H9 (cell line): ENCODE data around the gene PAXX. TPM values are rescaled to one million over a fixed set of nuclear protein-coding genes. Genes with fewer than 3 reads are reported as not detected.

Experiments
- DNase-seq: peaks from one replicate; pipeline ENCODE4 v3.0.0-alpha.2; 2017
- H2AFZ ChIP-seq: one replicate; pipeline ENCODE4 v1.6.1; 2013; ENCODE audit warnings: mild to moderate bottlenecking, low read length, control low read depth, moderate library complexity
- H2AK5ac ChIP-seq: 2 replicates; pipeline ENCODE4 v1.6.1; 2013; ENCODE audit warnings: low read length, control low read depth, mixed read lengths; ENCODE audit not compliant: insufficient read length
- H2BK120ac ChIP-seq: one replicate; pipeline ENCODE4 v1.6.1; 2013; ENCODE audit warnings: low read depth, mild to moderate bottlenecking, low read length, control low read depth, inconsistent platforms; ENCODE audit not compliant: poor library complexity, severe bottlenecking
- H2BK12ac ChIP-seq: 2 replicates; pipeline ENCODE4 v1.6.1; 2013; ENCODE audit warnings: low read length, control low read depth, mixed read lengths, low read depth; ENCODE audit not compliant: insufficient read length
- H2BK15ac ChIP-seq: 2 replicates; pipeline ENCODE4 v1.6.1; 2013; ENCODE audit warnings: low read depth, low read length, control low read depth
- H2BK20ac ChIP-seq: one replicate; pipeline ENCODE4 v1.6.1; 2013; ENCODE audit warnings: low read depth, mild to moderate bottlenecking, low read length, control low read depth, inconsistent platforms; ENCODE audit not compliant: poor library complexity, severe bottlenecking
- H2BK5ac ChIP-seq: 2 replicates; pipeline ENCODE4 v1.6.1; 2013; ENCODE audit warnings: low read length, control low read depth, mixed read lengths; ENCODE audit not compliant: insufficient read length
- H3K14ac ChIP-seq: 2 replicates; pipeline ENCODE4 v1.6.1; 2013; ENCODE audit warnings: low read length, control low read depth; ENCODE audit not compliant: insufficient read depth
- H3K18ac ChIP-seq: 2 replicates; pipeline ENCODE4 v1.6.1; 2013; ENCODE audit warnings: low read depth, mild to moderate bottlenecking, mixed read lengths, low read length, control low read depth; ENCODE audit not compliant: insufficient read length
- H3K23ac ChIP-seq: 2 replicates; pipeline ENCODE4 v1.6.1; 2013; ENCODE audit warnings: low read length, control low read depth, mixed read lengths, low read depth; ENCODE audit not compliant: insufficient read length
- H3K23me2 ChIP-seq: 2 replicates; pipeline ENCODE4 v1.6.1; 2013; ENCODE audit warnings: low read depth, mild to moderate bottlenecking, mixed read lengths, low read length, control low read depth; ENCODE audit not compliant: insufficient read length, poor library complexity, severe bottlenecking
- H3K27ac ChIP-seq: 2 replicates; pipeline ENCODE4 v1.5.1; 2013; ENCODE audit warnings: low read length, control low read depth, mixed read lengths, low read depth; ENCODE audit not compliant: insufficient read length
- H3K27me3 ChIP-seq: 2 replicates; pipeline ENCODE4 v1.6.1; 2013; ENCODE audit warnings: low read length, control low read depth, inconsistent platforms; ENCODE audit not compliant: insufficient read depth
- H3K4ac ChIP-seq: 2 replicates; pipeline ENCODE4 v1.6.1; 2013; ENCODE audit warnings: low read depth, mild to moderate bottlenecking, control low read depth, inconsistent platforms, low read length, moderate library complexity
- H3K4me1 ChIP-seq: 2 replicates; pipeline ENCODE4 v1.6.1; 2013; ENCODE audit warnings: low read length, control low read depth, inconsistent platforms; ENCODE audit not compliant: insufficient read depth
- H3K4me2 ChIP-seq: 2 replicates; pipeline ENCODE4 v1.6.1; 2013; ENCODE audit warnings: low read length, control low read depth, mixed read lengths; ENCODE audit not compliant: insufficient read length, insufficient read depth
- H3K56ac ChIP-seq: 2 replicates; pipeline ENCODE4 v1.6.1; 2013; ENCODE audit warnings: low read depth, mild to moderate bottlenecking, mixed read lengths, low read length, control low read depth; ENCODE audit not compliant: insufficient read length
- H3K79me1 ChIP-seq: 2 replicates; pipeline ENCODE4 v1.6.1; 2013; ENCODE audit warnings: low read depth, mild to moderate bottlenecking, moderate library complexity, low read length, control low read depth, inconsistent platforms; ENCODE audit not compliant: insufficient read depth, poor library complexity, severe bottlenecking
- H3K79me2 ChIP-seq: 2 replicates; pipeline ENCODE4 v1.6.1; 2013; ENCODE audit warnings: low read length, control low read depth, inconsistent platforms; ENCODE audit not compliant: insufficient read depth
- H3K9ac ChIP-seq: 2 replicates; pipeline ENCODE4 v1.6.1; 2013; ENCODE audit warnings: low read length, control low read depth, mixed read lengths; ENCODE audit not compliant: insufficient read length; ENCODE audit errors: extremely low read depth
- H3K9me3 ChIP-seq: one replicate; pipeline ENCODE4 v1.6.1; 2013; ENCODE audit warnings: low read depth, low read length, inconsistent platforms; ENCODE audit not compliant: control insufficient read depth
- H3T11ph ChIP-seq: one replicate; pipeline ENCODE4 v1.6.1; 2013; ENCODE audit warnings: mild to moderate bottlenecking, low read length, control low read depth, inconsistent platforms
- H4K20me1 ChIP-seq: one replicate; pipeline ENCODE4 v1.6.1; 2013; ENCODE audit not compliant: control insufficient read depth, insufficient read length, insufficient read depth
- H4K5ac ChIP-seq: 2 replicates; pipeline ENCODE4 v1.6.1; 2013; ENCODE audit warnings: low read depth, mild to moderate bottlenecking, mixed read lengths, low read length, control low read depth; ENCODE audit not compliant: insufficient read length
- H4K8ac ChIP-seq: replicated peaks from 2 replicates; pipeline ENCODE4 v1.6.1; 2013; ENCODE audit warnings: low read length, control low read depth, mixed read lengths, low read depth; ENCODE audit not compliant: insufficient read length
- H4K91ac ChIP-seq: 2 replicates; pipeline ENCODE4 v1.6.1; 2013; ENCODE audit warnings: low read depth, mild to moderate bottlenecking, moderate library complexity, mixed read lengths, low read length, control low read depth; ENCODE audit not compliant: insufficient read length
- H3K27ac Mint-ChIP-seq, 3 experiments: 2 replicates in 2 of 3; 3 replicates in 1 of 3; pipeline ENCODE4 v1.8.0; 2020 to 2021; ENCODE audit warnings: mixed read lengths in 3 of 3, mild to moderate bottlenecking in 1 of 3, moderate library complexity in 1 of 3
- H3K27me3 Mint-ChIP-seq: 2 replicates; pipeline ENCODE4 v1.8.0; 2021; ENCODE audit warnings: low read depth, mild to moderate bottlenecking, moderate library complexity, mixed read lengths
- H3K36me3 Mint-ChIP-seq, 3 experiments: 2 replicates in 2 of 3; 3 replicates in 1 of 3; pipeline ENCODE4 v1.8.0; 2020 to 2021; ENCODE audit warnings: low read depth in 3 of 3, mixed read lengths in 3 of 3; ENCODE audit not compliant: insufficient read depth in 1 of 3
- H3K4me1 Mint-ChIP-seq, 2 experiments: 2 replicates each; pipeline ENCODE4 v1.8.0; 2020; ENCODE audit warnings: mixed read lengths in 2 of 2
- H3K4me3 Mint-ChIP-seq, 2 experiments: 2 replicates in 1 of 2; 3 replicates in 1 of 2; pipeline ENCODE4 v1.8.0; 2020 to 2021; ENCODE audit warnings: mild to moderate bottlenecking in 2 of 2, mixed read lengths in 2 of 2, moderate library complexity in 1 of 2
- H3K9me3 Mint-ChIP-seq, 2 experiments: 2 replicates in 1 of 2; 3 replicates in 1 of 2; pipeline ENCODE4 v1.8.0; 2020; ENCODE audit warnings: mild to moderate bottlenecking in 2 of 2, mixed read lengths in 2 of 2, moderate library complexity in 1 of 2
- CTCF ChIP-seq: fragments of 200-600 bp; sonication (generic); conservative IDR thresholded peaks from 3 replicates; pipeline ENCODE4 v1.8.0; 2021; ENCODE audit warnings: antibody characterized with exemption, mild to moderate bottlenecking
- WGBS: extraction: QIAGEN DNeasy Blood & Tissue Kit; methylation state at CpG from one replicate; pipeline ENCODE4 v1.1.7; 2013; ENCODE audit warnings: missing lambda C conversion rate, low lambda C conversion rate, mixed read lengths; ENCODE audit not compliant: insufficient read length; ENCODE audit errors: extremely low coverage; 5-methylcytosine and 5-hydroxymethylcytosine counted together
- total RNA-seq: library from RNA; stranded (reverse); gene quantifications from 2 replicates; pipeline ENCODE4 v1.2.1, GENCODE V29; 2021

Gene PAXX
- total RNA-seq, 1 experiment from 2014 or later = 51.2 TPM

- no peaks in the 10 kb centered on the region for H3K27me3 ChIP-seq
- no peak for DNase-seq
- Mint-ChIP-seq H3K27me3 (no peaks in the 10 kb centered on the region; the same call in 1 of the 2 replicates), H3K9me3 (peaks cover 1 to 2% of the 10 kb centered on the region in 2 experiments; a peak in 1 of 5 replicates), H3K36me3 (peaks cover 0 to 5% (median 5%) of the 10 kb centered on the region in 3 experiments; a peak in 3 of 7 replicates), H3K4me3 (no peak overlapping the region), H3K27ac (no peak overlapping the region), H3K4me1 (no peaks in the 10 kb centered on the region)
- no peaks in the 10 kb centered on the region for H3K79me2 ChIP-seq
- peaks cover 2% of the 10 kb centered on the region for H4K20me1 ChIP-seq
- H3K27ac ChIP-seq = no peak overlapping the region
- H3K4me2 ChIP-seq = no peak overlapping the region
- WGBS = no CpG with 5 or more reads among the region's 24 CpGs
- H4K5ac ChIP-seq = no peak overlapping the region
- no peak overlapping the region for H3T11ph ChIP-seq
- no peak overlapping the region for H3K9ac ChIP-seq
- H3K14ac ChIP-seq = no peak overlapping the region
- H3K23ac ChIP-seq = no peak overlapping the region
- no peak overlapping the region for H3K4ac ChIP-seq
- H4K8ac ChIP-seq = no peak overlapping the region
- H2BK5ac ChIP-seq = no peak overlapping the region
- H3K56ac ChIP-seq = no peak overlapping the region
- H2BK120ac ChIP-seq = no peak overlapping the region
- H3K18ac ChIP-seq = no peak overlapping the region
- H2AK5ac ChIP-seq = no peak overlapping the region
- no peaks in the 10 kb centered on the region for H3K79me1 ChIP-seq
- TF ChIP-seq CTCF = no peak
- H2BK20ac ChIP-seq = no peak overlapping the region
- no peak overlapping the region for H2BK12ac ChIP-seq
- no peaks in the 10 kb centered on the region for H3K4me1 ChIP-seq
- no peak overlapping the region for H2AFZ ChIP-seq
- no peak overlapping the region for H4K91ac ChIP-seq
- no peaks in the 10 kb centered on the region for H3K9me3 ChIP-seq
- no peak overlapping the region for H2BK15ac ChIP-seq
- no peaks in the 10 kb centered on the region for H3K23me2 ChIP-seq
Measured at GRCh38 chr9:137011156-137011555, 18.9 kb downstream of the PAXX start.
